Kidney tubule cell (primary cell): ENCODE data around the gene ZDHHC6.
"Not testable (repeated sequence)": the region's sequence is repeated elsewhere in the genome, so short reads cannot be mapped to it uniquely, and the experiment has no call there.

Experiments used
- DNase-seq: peaks from one replicate; pipeline ENCODE4 v3.0.0-alpha.2; 2018; ENCODE audit warnings: low spot score

The ZDHHC6 gene

DNA sequence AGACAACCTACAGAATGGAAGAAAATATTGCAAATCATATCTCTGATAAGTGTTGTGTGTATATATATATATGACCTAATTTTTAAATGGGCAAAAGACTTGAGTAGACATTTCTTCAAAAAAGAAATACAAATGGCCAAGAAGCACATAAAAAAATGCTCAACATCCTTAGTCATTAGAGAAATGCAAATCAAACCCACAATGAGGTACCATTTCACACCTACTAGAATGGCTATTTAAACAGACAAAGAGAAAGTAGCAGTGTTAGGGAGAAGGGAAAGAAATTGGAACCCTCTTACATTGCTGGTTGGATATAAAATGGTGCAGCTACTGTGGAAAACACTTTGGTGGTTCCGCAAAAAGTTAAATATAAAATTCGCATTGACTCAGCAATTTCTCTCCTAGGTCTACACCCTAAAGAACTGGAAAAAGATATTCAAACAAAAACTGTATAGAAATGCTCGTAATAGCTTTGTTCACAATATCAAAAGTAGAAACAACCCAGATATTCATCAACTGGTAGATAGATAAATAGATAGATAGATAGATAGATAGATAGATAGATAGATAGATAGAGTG lies 56.5 kb downstream of the ZDHHC6 start:
- DNase-seq = no peak

DNA sequence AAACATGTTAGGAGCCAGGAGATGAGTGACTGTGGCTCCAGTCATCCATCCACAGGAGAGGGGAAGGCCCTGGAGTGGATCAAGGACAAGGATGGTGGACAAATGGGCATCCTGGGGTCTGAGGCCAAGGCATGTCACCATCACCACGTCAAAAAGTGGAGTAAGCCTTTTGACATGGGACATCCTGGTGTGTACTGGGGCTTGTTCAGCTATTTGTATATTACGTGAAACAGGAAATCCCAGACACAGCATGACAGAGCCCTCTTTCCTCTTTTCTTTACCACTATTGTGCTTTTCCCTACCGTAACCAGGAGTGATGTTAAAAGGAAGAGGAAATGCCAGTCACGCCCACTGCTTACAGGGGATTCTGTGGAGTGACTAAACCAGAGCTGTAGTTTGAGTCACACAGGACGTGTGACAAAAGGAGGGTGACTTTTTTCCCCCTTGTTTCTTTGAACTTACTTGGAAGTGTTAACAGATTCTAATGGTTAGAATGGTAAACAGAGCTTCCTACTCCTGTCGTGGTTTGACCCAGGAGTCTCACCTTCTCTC lies 57.4 kb downstream of the ZDHHC6 start:
- peak; percentile 99 for DNase-seq

- DNase-seq = no peak
Observed at GRCh38 chr10:112388548-112388947, 58.2 kb downstream of the ZDHHC6 start.

- not testable (repeated sequence) for DNase-seq
Observed at GRCh38 chr10:112388056-112388455, 58.7 kb downstream of the ZDHHC6 start.

DNA sequence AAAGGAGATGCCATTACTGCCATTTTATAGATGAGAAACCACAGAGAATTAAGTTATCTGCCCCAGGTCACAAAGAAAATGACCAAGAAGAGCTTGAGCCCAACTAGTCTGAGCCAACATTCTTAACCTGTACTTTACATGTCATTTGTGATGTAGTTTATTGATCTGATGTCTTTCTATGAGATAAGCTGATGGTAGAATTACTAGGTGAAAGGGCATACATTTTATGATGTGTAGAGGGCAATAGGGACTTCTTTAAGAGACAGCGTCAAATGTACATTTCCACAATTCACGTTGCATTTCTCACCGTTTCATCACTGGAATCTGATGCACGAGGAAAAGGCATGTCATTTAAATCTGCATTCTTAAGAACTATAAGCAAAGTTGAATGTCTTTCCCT lies 61.5 kb downstream of the ZDHHC6 start:
- no peak for DNase-seq

GRCh38 chr10:112384141-112384540 lies 62.6 kb downstream of the ZDHHC6 start:
- DNase-seq = no peak

GRCh38 chr10:112383325-112383724 lies 63.4 kb downstream of the ZDHHC6 start:
- DNase-seq = peak; percentile 84

- DNase-seq = no peak
Observed at GRCh38 chr10:112382515-112383235, 64.0 kb downstream of the ZDHHC6 start.
